Stimulated activated naive CD8-positive, alpha-beta T cell treated with anti-CD3 and anti-CD28 coated beads, Interleukin-15, amount 100 ng/mL, for 72 hours (primary cell): ENCODE results near the gene PLAAT5.

Experiments
- ATAC-seq: fragments of 150-1000 bp; cut with Tn5 transposase; 2 replicates; pipeline ENCODE4 v1.10.0; 2021; ENCODE audit warnings: mild to moderate bottlenecking, moderate library complexity
- DNase-seq, 2 donors: peaks; one replicate each; pipeline ENCODE4 v3.0.0; 2021 to 2022
- H3K27ac Mint-ChIP-seq, 2 donors: one replicate each; pipeline ENCODE4 v1.8.0; 2022; ENCODE audit warnings: mild to moderate bottlenecking in 2 of 2, mixed read lengths in 2 of 2, moderate library complexity in 2 of 2
- H3K27me3 Mint-ChIP-seq: one replicate; pipeline ENCODE4 v1.8.0; 2022; ENCODE audit warnings: mixed read lengths
- H3K4me1 Mint-ChIP-seq: one replicate; pipeline ENCODE4 v1.8.0; 2022; ENCODE audit warnings: mild to moderate bottlenecking, mixed read lengths
- H3K4me3 Mint-ChIP-seq, 2 donors: one replicate each; pipeline ENCODE4 v1.8.0; 2022; ENCODE audit warnings: mild to moderate bottlenecking in 2 of 2, mixed read lengths in 2 of 2, moderate library complexity in 1 of 2
- H3K9me3 Mint-ChIP-seq, 2 donors: one replicate each; pipeline ENCODE4 v1.8.0; 2022; ENCODE audit warnings: mixed read lengths in 2 of 2

PLAAT5 gene

DNA sequence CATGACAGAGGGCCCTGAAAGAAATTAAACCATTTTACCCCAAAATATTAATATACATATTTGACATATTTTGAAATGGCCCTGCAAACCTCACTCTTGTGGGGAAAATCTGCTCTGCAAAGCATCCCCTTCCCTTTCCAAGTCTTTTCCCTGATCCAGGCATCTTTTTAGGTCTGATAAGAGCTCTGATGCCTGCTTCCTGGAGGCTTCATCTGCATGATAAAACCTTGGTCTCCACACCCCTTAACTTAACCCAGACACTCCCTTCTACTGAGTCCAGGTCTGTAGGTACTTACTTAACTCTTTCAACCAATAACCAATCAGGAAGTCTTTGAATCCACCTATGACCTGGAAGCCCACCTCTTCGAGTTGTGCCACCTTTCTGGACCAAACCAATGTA is 13.1 kb upstream of the PLAAT5 start:
- DNase-seq (no peak), ATAC-seq (no peak)
- H3K4me3 Mint-ChIP-seq = no peak overlapping the region
- peaks cover 11% of the 10 kb centered on the region for H3K27me3 Mint-ChIP-seq
- peaks cover 23% of the 10 kb centered on the region for H3K4me1 Mint-ChIP-seq
- H3K27ac Mint-ChIP-seq = no peak overlapping the region
- peaks cover 13 to 23% of the 10 kb centered on the region in 2 donors for H3K9me3 Mint-ChIP-seq

DNA sequence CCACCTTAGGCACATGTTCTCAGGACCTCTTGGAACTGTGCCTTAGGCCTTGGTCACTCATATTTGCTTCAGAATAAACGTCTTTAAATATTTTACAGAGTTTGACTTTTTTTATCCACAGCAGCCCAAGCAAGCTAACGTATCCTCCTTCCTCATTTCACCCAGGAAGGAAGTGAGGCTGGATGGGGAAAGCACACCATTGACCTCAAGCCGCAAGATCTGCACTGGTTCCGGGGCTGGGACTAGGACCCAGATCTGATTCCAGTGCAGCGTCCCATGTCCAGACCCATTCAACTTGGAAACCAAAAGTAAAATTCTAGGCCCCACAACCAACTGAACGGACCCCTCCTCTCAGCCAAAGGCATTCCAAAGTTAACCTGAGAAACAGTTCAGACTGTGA is 12.5 kb upstream of the PLAAT5 start:
- no peak for ATAC-seq
- Mint-ChIP-seq H3K27ac (no peak overlapping the region), H3K9me3 (peaks cover 13 to 26% of the 10 kb centered on the region in 2 donors), H3K27me3 (peaks cover 13% of the 10 kb centered on the region), H3K4me3 (no peak overlapping the region), H3K4me1 (peaks cover 23% of the 10 kb centered on the region)
- no peak for DNase-seq

DNA sequence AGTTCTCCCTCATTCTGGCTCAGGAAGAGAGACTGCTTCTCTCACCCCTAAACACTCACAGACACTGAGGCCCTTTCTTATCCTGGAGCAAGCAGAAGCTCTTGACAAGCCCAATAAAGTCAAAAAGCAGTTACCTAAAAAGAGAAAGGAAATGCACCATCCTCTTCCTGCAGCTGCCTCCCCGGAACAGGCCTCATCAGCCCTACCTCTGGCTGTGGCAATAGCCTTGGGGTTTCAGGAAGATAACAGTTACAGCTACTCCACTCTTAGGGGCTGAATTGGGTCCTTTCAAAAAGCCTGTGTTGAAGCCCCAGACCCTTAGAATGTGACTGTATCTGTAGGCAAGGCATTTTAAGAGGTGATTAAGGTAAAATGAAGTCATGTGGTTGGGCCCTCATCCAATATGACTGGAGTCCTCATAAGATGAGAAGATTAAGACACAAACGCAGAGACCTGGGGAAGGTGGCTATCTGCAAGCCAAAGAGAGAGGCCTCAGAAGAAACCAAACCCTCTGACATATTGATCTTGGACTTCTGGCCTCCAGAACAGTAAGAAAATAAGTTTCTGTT is 11.4 kb upstream of the PLAAT5 start:
- H3K27ac Mint-ChIP-seq = peak overlapping the region in 1 of 2 donors; percentile 5
- peaks cover 24% of the 10 kb centered on the region for H3K27me3 Mint-ChIP-seq
- ATAC-seq (no peak), DNase-seq (no peak)
- peaks cover 23% of the 10 kb centered on the region for H3K4me1 Mint-ChIP-seq
- peaks cover 13 to 29% of the 10 kb centered on the region in 2 donors for H3K9me3 Mint-ChIP-seq
- no peak overlapping the region for H3K4me3 Mint-ChIP-seq

DNA sequence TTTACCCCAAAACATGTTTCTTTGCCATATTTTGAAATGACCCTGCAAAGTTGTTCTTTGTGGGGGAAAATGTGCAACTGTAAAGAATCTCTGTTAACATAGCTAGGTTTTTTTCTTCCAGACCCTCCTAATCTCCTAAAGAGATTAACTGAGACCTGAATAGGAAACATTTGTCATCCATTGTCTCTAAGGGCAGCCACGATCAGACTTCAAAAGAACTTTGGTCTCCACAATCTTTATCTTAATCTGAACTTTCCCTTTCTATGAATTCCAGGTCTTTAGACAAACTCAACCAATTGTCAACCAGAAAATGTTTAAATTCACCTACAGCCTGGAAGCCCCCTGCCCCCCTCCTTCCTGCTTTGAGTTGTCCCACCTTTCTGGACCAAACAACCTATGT is 10.3 kb upstream of the PLAAT5 start:
- no peak overlapping the region for H3K4me3 Mint-ChIP-seq
- no peak overlapping the region for H3K27ac Mint-ChIP-seq
- H3K27me3 Mint-ChIP-seq = peaks cover 20% of the 10 kb centered on the region
- H3K4me1 Mint-ChIP-seq = peaks cover 13% of the 10 kb centered on the region
- H3K9me3 Mint-ChIP-seq = peaks cover 13 to 29% of the 10 kb centered on the region in 2 donors
- ATAC-seq (no peak), DNase-seq (no peak)

DNA sequence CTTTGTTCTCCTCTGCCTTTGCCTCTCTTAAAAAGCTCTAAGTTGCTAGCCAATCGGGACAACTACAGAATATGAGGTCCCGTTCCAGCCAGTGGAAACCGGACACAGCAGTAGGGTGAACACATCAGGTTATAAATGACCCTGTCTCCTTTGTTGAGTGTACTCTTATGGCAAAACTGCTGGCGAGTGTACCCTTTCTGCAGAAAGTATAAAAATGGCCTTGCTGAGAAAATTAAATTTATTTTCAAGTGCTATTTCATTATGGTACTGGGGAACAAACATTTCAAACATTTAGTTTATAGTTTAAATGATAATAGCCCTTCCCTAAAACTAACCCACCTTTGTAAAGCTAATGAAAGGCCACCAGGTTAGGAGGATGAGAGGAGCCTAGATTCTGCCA is 8.9 kb upstream of the PLAAT5 start:
- Mint-ChIP-seq H3K4me3 (no peak overlapping the region), H3K27me3 (peaks cover 25% of the 10 kb centered on the region), H3K9me3 (peaks cover 13 to 29% of the 10 kb centered on the region in 2 donors), H3K27ac (no peak overlapping the region), H3K4me1 (peaks cover 9% of the 10 kb centered on the region)
- DNase-seq (no peak), ATAC-seq (no peak)

DNA sequence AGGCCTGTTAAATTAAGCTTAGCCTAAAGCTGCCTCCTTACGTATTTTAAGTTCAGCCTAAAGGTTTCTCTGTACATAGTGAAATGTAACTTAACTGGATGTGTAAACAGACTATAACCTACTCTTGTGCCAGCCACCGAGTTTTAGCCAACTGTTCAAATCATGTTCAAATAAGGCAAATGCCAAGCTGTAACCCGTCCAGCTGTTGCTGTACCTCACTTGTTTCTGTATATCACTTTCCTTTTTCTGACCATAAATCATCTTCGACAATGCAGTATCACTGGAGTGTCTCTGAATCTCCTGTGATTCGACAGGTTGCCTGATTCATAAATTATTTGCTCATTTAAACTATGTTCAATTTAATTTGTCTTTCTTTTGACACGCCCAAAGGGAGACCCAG is 4.0 kb upstream of the PLAAT5 start:
- ATAC-seq = no peak
- DNase-seq = no peak
- Mint-ChIP-seq H3K27ac (no peak overlapping the region), H3K4me3 (no peak overlapping the region), H3K9me3 (peaks cover 5 to 14% of the 10 kb centered on the region in 2 donors), H3K4me1 (peaks cover 22% of the 10 kb centered on the region), H3K27me3 (peaks cover 49% of the 10 kb centered on the region)

DNA sequence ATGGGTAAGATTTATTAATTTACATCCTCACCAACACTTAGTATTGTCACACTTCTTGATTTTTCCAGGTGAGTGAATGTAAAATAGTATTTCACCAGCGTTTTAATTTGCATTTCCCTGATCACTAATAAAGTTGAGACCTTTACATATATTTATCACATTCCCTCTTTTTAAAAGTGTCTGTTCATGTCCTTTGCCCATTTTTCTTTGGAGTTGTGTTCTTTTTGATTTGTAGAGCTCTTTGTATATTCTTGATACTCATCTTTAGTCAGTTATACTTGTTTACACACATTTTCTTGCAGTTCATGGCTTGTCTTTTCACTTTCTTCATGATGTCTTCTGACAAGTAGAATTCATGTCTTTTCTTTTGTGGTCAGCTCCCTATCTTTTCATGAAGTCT is 2.2 kb upstream of the PLAAT5 start:
- Mint-ChIP-seq H3K27ac (no peak overlapping the region), H3K9me3 (no peaks in the 10 kb centered on the region), H3K27me3 (peaks cover 45% of the 10 kb centered on the region), H3K4me1 (peaks cover 22% of the 10 kb centered on the region), H3K4me3 (no peak overlapping the region)
- DNase-seq = no peak
- no peak for ATAC-seq

DNA sequence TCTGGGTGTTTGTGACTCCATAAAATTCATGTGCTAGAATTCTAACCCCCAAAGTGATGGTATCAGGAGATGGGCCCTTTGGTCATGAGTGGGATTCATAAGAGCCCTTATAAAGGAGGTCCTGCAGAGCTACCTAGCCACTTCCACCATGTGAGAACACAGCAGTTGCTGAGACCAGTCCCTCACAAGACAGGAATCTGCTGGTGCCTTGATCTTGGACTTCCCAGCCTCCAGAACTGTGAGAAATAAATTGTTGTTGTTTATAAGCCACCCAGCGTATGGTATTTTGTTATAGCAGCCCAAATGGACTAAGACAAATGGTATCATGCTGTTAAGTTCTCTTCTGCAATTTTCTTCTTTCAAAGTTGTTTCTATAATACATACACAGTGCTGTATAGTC is 1.5 kb upstream of the PLAAT5 start:
- H3K9me3 Mint-ChIP-seq = no peaks in the 10 kb centered on the region
- H3K4me1 Mint-ChIP-seq = peaks cover 22% of the 10 kb centered on the region
- no peak for ATAC-seq
- H3K27ac Mint-ChIP-seq = no peak overlapping the region
- peaks cover 38% of the 10 kb centered on the region for H3K27me3 Mint-ChIP-seq
- no peak overlapping the region for H3K4me3 Mint-ChIP-seq
- DNase-seq = no peak

DNA sequence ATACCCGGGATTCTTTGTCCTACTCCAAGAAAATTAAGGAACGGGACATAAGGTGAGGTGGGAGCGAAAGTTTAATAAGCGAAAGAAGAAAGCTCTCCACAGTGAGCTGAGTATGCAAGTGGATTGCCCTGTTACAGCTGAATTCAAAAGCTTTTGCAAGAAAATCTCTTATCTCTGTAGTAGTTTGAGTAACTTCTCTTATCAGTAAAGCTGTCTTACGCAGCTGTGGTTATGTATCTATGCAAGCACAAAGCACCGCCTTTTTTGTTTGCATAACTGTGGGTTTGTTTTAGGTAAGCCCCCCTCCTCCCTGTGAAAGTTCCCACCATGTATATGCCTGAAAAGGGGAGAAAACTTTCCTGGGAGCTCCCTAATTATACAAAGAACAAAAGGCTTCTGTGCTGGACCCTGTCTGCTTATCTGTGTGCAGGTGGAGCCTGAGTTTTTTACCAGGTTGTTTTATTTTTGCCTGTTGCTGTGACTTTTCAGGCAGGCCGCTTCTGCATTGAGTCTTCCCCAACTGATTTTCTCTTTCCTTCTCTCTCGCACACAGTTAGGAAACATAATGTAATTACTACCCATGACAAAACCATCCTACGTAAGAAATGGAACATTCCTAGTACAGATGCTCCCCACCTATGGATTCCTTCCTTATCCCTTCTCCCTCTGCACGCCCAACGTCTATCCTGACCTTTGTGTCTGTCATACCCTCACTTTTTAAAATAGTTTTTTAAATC is 837 bp upstream of the PLAAT5 start:
- no peak overlapping the region for H3K27ac Mint-ChIP-seq
- no peaks in the 10 kb centered on the region for H3K9me3 Mint-ChIP-seq
- ATAC-seq = no peak
- H3K4me1 Mint-ChIP-seq = peaks cover 22% of the 10 kb centered on the region
- H3K27me3 Mint-ChIP-seq = peaks cover 32% of the 10 kb centered on the region
- no peak for DNase-seq
- peak overlapping the region; percentile 8 to 91 for H3K4me3 Mint-ChIP-seq

DNA sequence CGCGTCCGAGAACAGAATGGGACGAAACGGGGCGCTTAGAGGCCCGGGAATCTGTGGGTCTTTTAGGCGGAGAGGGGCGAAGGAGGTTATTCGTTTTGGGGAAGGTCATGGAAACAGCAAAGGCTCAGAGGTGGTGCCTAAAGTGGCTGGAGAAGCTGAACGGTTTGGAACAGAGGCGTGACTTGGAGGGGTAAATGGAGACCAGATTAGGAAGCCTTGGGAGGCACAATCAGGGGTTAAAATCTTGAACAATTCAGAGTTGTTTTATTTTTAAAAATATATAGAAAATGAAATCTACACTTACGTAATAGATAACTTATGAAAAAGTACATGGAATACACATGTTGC is 247 bp upstream of the PLAAT5 start:
- Mint-ChIP-seq H3K27me3 (peaks cover 31% of the 10 kb centered on the region), H3K4me1 (peaks cover 22% of the 10 kb centered on the region), H3K27ac (no peak overlapping the region), H3K4me3 (peak overlapping the region; percentile 89 to 91), H3K9me3 (peaks cover 0 to under 1% of the 10 kb centered on the region in 2 donors)
- no peak for DNase-seq
- no peak for ATAC-seq

DNA sequence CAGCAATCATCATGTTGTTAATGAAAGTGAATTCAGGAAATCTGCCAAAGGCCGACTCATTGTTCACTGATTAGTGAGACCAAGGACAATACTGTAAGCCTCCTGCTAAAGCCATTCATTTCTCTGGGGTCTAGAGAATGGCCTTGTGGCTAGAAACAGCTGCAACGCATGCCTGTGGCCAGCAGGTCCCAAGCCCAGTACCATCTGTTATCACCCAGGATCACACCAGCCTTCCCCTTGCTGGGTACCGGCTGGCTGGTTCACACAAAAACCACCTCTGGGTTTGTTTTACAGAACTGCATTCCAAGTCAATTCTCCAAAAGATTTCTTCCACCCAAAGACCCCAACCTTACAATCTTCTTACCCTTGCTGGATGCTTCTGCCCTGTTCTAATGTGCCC is 1.1 kb downstream of the PLAAT5 start:
- no peak overlapping the region for H3K4me3 Mint-ChIP-seq
- H3K4me1 Mint-ChIP-seq = peaks cover 22% of the 10 kb centered on the region
- DNase-seq (no peak), ATAC-seq (no peak)
- H3K27me3 Mint-ChIP-seq = peaks cover 25% of the 10 kb centered on the region
- no peak overlapping the region for H3K27ac Mint-ChIP-seq
- peaks cover 13 to 14% of the 10 kb centered on the region in 2 donors for H3K9me3 Mint-ChIP-seq

DNA sequence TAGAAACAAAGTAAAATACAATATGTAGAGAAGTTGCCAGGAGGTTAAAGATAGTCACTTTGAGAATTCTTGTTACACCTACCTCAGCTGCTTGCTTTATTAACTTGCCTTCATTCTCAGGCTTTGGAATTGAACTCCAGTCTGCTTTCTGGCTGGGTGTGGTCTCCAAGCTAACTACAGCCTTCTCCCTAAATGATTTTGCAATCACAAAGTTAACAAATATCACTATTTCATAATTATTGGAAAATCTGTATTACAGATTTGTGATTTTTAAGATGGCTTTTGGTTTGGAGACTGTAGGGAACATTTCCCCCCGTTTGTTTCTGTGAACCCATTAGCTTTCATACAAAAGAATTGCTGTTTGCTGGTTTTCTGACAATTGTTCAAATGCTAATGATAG is 2.2 kb downstream of the PLAAT5 start:
- no peak overlapping the region for H3K27ac Mint-ChIP-seq
- DNase-seq (no peak), ATAC-seq (no peak)
- H3K4me1 Mint-ChIP-seq = peaks cover 22% of the 10 kb centered on the region
- no peak overlapping the region for H3K4me3 Mint-ChIP-seq
- peaks cover 23 to 25% of the 10 kb centered on the region in 2 donors for H3K9me3 Mint-ChIP-seq
- peaks cover 25% of the 10 kb centered on the region for H3K27me3 Mint-ChIP-seq

DNA sequence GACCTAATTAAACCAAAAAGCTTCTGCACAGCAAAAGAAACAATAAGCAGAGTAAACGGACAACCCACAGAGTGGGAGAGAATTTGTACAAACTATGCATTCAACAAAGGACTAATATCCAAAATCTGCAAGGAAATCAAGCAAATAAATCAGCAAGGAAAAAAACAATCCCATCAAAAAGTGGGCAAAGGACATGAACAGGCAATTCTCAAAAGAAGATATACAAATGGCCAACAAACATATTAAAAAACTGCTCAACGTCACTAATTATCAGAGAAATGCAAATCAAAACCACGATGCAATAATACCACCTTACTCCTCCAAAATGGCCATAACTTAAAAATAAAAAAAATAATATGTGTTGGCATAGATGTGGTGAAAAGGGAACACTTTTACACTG is 5.2 kb downstream of the PLAAT5 start:
- ATAC-seq (no peak), DNase-seq (no peak)
- Mint-ChIP-seq H3K27ac (no peak overlapping the region), H3K4me3 (no peak overlapping the region), H3K9me3 (peaks cover 25 to 26% of the 10 kb centered on the region in 2 donors), H3K27me3 (peaks cover 9% of the 10 kb centered on the region), H3K4me1 (peaks cover 8% of the 10 kb centered on the region)

DNA sequence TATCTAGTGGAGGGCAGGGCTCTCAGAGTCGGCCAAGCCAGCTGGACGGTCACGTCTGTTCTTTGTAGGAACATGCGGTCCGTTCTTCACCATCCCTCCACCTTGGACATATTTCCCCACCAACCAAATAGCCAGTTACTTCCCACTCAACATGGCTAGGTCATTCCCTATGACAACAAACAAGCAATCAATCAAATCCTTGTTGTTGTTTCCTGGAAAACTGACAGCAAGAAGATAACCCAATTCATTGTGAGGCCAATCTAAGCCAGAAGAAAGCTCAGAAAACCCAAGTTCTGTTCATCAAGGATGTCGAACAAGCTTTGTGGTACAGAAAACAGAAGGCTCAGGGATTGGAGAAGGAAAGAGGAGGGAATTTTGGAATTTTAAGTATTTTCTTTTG is 10.9 kb downstream of the PLAAT5 start:
- Mint-ChIP-seq H3K27ac (no peak overlapping the region), H3K4me3 (no peak overlapping the region), H3K4me1 (no peaks in the 10 kb centered on the region), H3K9me3 (peaks cover 20 to 26% of the 10 kb centered on the region in 2 donors), H3K27me3 (no peaks in the 10 kb centered on the region)
- ATAC-seq (no peak), DNase-seq (no peak)

DNA sequence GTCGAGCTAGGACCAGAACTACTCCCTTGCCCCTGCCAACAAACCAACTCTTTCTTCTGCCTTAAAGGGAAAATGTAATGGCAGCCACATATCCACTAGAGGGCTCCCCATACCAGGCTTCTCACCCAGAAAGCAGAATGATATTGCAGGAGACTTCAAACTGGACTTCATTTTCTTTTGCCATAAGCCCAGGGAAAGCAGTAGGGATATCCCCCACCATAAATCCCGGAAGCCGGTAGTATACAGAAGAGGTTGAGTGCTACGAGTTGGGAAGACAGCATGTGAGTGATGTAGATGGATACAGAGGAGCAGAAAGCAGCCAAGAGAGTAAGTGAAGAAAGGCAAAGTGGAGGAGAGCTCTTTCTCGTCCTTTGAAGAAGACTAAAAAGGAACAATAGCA is 12.1 kb downstream of the PLAAT5 start:
- no peak overlapping the region for H3K4me3 Mint-ChIP-seq
- no peaks in the 10 kb centered on the region for H3K27me3 Mint-ChIP-seq
- H3K9me3 Mint-ChIP-seq = peaks cover 9 to 14% of the 10 kb centered on the region in 2 donors
- H3K4me1 Mint-ChIP-seq = no peaks in the 10 kb centered on the region
- DNase-seq (peak; percentile 53 to 59), ATAC-seq (peak; percentile 68)
- H3K27ac Mint-ChIP-seq = no peak overlapping the region

DNA sequence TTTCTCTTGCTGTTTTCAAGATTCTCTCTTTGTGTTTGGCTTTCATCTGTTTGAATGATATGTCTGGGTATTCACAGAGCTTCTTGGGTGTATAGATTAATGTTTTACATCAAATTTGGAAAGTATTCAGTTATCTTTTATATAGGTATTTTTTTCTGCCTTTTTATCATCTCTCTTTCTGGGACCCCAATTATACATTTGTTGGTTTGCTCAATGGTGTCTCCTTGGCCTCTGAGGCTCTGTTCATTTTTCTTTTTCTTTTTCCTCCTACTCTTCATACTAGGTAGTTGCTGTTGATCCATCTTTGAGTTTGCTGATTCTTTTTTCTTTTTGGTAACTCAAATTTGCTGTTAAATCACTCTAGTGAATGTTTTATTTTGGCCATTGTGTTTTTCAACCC is 14.3 kb downstream of the PLAAT5 start:
- no peaks in the 10 kb centered on the region for H3K4me1 Mint-ChIP-seq
- peaks cover 7 to 18% of the 10 kb centered on the region in 2 donors for H3K9me3 Mint-ChIP-seq
- DNase-seq = no peak
- no peaks in the 10 kb centered on the region for H3K27me3 Mint-ChIP-seq
- ATAC-seq = no peak
- no peak overlapping the region for H3K4me3 Mint-ChIP-seq
- no peak overlapping the region for H3K27ac Mint-ChIP-seq

DNA sequence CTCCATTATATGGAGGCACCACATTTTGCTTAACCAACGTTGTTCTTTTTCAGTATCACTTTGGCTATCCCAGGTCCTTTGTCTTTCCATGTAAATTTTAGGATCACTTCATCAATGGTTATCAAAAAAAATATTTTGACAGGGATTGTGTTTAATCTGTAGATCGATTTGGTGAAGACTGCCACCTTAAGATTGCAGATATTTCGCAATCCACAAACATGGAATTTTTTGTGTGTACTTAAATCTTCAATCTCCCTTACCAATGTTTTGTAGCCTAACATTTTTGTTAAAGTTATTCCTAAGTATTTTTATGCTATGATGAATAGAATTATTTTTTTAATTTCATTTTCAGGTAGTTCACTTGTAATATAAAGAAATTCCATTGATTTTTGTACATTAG is 18.6 kb downstream of the PLAAT5 start:
- ATAC-seq = no peak
- Mint-ChIP-seq H3K4me1 (no peaks in the 10 kb centered on the region), H3K9me3 (peaks cover 17 to 24% of the 10 kb centered on the region in 2 donors), H3K27ac (no peak overlapping the region), H3K4me3 (no peak overlapping the region), H3K27me3 (no peaks in the 10 kb centered on the region)
- DNase-seq = no peak
